GM12865 (cell line): Measurements from ENCODE around the gene DNAJC27.

ENCODE experiments used
- DNase-seq: peaks from one replicate; pipeline ENCODE4 v3.0.0; 2010; ENCODE audit warnings: low read depth
- H3K4me3 ChIP-seq: 2 replicates; pipeline ENCODE4 v1.5.1; 2011; ENCODE audit warnings: mild to moderate bottlenecking, low read depth, low read length, control low read depth
- TF ChIP-seq, protein P1 (sequence below): IDR thresholded peaks from 2 replicates; pipeline ENCODE4 v1.5.1; 2011; ENCODE audit warnings: low read length, control low read depth, low read depth, inconsistent platforms; ENCODE audit not compliant: insufficient read depth; ENCODE audit errors: missing control alignments

The DNAJC27 gene

DNA sequence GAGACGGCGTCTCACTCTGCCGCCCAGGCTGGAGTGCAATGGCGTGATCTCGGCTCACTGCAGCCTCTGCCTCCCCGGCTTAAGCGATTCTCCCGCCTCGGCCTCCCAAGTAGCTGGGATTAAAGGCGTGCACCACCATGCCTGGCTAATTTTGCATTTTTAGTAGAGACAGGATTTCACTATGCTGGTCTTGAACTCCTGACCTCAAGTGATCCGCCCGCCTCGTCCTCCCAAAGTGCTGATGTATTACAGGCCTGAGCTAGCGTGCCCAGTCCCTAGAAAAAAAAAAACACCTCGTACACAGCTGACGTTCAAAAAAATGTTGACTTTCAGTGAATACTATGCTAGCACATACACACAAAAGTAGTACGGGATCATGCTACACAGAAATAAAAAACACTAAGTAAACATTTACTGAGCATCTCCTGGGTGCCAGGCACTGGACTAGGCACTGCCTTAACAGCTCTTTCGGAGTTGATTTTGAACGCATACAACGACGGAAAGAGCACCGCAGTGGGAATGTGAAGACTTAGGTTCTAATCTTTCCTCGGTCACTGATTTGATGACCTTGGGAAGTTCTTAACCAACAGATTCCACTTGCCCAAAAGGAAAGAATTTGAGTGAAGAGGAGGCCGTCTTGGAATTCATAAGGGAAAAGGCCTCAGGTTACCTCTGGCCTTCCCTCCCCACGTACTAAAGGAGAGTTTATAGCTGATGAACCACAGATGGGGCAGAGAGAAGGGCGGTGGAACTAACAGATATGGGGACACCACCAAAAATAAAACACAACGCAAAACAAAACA, 1.1 kb downstream of the DNAJC27 start:
- peak overlapping the region; percentile 70 for H3K4me3 ChIP-seq
- no peak for DNase-seq
- TF ChIP-seq, protein P1, sequence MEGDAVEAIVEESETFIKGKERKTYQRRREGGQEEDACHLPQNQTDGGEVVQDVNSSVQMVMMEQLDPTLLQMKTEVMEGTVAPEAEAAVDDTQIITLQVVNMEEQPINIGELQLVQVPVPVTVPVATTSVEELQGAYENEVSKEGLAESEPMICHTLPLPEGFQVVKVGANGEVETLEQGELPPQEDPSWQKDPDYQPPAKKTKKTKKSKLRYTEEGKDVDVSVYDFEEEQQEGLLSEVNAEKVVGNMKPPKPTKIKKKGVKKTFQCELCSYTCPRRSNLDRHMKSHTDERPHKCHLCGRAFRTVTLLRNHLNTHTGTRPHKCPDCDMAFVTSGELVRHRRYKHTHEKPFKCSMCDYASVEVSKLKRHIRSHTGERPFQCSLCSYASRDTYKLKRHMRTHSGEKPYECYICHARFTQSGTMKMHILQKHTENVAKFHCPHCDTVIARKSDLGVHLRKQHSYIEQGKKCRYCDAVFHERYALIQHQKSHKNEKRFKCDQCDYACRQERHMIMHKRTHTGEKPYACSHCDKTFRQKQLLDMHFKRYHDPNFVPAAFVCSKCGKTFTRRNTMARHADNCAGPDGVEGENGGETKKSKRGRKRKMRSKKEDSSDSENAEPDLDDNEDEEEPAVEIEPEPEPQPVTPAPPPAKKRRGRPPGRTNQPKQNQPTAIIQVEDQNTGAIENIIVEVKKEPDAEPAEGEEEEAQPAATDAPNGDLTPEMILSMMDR, result no peak

DNA sequence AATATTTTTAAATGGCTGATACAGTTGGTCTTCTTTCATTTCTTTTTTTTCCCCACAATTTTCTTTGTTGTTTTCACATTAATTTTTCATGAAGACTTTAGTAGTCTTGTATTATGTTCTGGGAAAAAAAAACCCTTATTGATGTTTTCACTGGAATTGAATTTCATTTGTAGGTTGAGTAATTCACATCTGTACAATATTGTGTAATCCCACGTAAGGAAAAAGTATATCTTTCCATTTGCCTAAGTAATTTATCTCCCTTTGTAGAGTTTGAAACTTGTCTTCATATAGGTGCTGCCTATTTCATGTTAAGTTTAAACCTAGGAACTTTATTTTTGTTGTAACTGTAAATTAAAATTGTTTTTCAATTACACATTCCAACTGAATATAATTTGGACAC, 2.0 kb downstream of the DNAJC27 start:
- no peak overlapping the region for H3K4me3 ChIP-seq
- no peak for DNase-seq
- TF ChIP-seq, protein P1, result no peak

DNA sequence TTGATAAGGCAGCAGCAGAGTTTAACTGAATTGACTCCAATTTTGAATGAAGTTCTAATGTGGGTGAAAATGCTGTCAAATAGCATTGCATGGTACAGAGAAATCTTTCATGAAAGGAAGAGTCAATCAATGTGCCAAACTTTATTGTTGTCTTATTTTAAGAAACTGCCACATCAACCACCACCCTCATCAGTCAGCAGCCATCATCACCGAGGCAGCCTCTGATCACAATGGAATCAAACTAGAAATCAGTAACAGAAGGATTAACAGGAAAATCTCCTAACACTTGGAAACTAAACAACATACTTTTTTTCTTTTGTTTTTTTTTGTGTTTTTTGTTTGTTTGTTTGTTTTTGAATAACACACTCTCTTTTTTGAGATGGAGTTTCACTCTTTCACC, 9.9 kb downstream of the DNAJC27 start:
- TF ChIP-seq, protein P1, result no peak
- no peak for DNase-seq
- H3K4me3 ChIP-seq, result no peak overlapping the region

DNA sequence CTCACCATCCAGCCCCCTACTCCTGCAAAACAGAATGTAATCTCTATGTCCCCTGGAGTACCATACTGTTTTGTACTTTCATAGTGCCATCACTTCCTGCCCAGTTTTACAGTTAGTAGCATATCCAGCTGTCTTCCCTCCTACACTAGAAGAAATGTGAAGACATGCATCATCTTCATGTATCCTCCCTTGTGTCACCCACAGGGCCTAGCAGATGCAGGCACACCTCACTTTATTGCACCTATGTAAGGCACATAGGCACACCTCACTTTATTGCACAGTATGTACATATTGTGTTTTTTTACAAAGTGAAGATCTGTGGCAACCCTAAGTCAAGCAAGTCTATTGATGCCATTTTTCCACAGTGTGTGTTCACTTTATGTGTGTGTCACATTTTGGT, 12.0 kb downstream of the DNAJC27 start:
- TF ChIP-seq, protein P1, result no peak
- no peak overlapping the region for H3K4me3 ChIP-seq
- DNase-seq, result no peak

DNA sequence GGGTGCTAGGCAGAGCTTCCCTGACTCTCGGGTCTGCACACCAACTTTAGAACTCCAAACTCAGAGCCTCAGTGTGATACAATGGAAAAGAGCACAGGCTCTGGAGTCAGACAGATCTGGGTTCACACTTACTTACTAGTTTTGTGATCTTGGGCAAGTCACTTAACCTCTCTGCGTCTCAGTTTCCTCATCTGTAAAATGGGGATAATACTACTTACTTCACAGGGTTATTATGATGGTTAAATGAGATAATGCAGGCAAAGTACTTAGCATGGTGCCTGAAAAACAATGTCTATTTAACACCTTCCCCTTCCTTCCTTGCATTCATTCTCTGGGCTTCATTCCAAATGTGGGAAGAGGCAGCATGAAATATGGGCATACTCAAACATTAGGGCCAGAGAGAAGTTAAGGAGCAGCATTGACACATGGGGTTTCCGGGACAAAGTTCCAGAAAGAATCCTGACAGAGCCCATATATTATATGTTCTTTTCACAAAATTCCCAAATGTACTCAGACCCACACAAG, 13.3 kb downstream of the DNAJC27 start:
- H3K4me3 ChIP-seq, result no peak overlapping the region
- TF ChIP-seq, protein P1, result no peak
- DNase-seq, result no peak

DNA sequence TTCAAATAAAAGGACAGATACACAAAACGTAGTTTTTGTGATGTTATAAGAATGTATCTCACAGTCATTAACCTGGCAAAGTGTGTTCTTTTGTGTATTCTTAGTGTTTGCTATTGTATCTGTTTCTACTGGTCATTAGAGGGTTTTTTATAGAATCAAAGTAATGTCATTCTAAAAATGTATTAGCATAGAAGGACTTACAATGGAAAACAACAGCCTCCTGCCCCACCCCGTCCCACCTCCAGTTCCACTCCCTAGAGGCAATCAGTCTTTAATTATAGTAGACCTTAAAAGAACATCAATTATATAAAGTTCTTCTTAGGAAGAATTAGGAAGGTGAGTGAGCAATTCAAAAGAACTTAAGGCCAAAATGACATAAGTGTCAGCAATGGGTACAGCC, 13.8 kb downstream of the DNAJC27 start:
- TF ChIP-seq, protein P1, result no peak
- H3K4me3 ChIP-seq, result no peak overlapping the region
- no peak for DNase-seq
